Activated CD8-positive, alpha-beta T cell treated with anti-CD3 and anti-CD28 coated beads, Interleukin-2, amount 10 ng/mL, durations not matched to agents 7 days and 5 days (primary cell): Measurements from ENCODE around the gene ACO1. TPM values are rescaled to one million over a fixed set of nuclear protein-coding genes. Genes with fewer than 3 reads are reported as not detected.

Experiments
- ATAC-seq: fragments of 150-1000 bp; cut with Tn5 transposase; one replicate; pipeline ENCODE4 v1.10.0; 2021; ENCODE audit warnings: moderate library complexity
- CTCF ChIA-PET: fragments of 350-600 bp; sonication (Branson Sonifier 250); formaldehyde crosslinking; loops from one replicate; lab custom pipeline; 2021; ENCODE audit warnings: antibody characterized with exemption; lab: Charles Lee
- POLR2A ChIA-PET: fragments of 350-600 bp; sonication (Branson Sonifier 250); formaldehyde crosslinking; loops from one replicate; lab custom pipeline; 2021; ENCODE audit warnings: antibody characterized with exemption; lab: Charles Lee
- DNase-seq: peaks from one replicate; pipeline ENCODE4 v3.0.0-alpha.2; 2020
- H3K27ac Mint-ChIP-seq: one replicate; pipeline ENCODE4 v1.8.0; 2021; ENCODE audit warnings: mild to moderate bottlenecking, mixed read lengths
- H3K27me3 Mint-ChIP-seq: one replicate; pipeline ENCODE4 v1.8.0; 2021; ENCODE audit warnings: low read depth, mixed read lengths
- H3K36me3 Mint-ChIP-seq: one replicate; pipeline ENCODE4 v1.8.0; 2021; ENCODE audit warnings: low read depth, mixed read lengths
- H3K4me1 Mint-ChIP-seq: one replicate; pipeline ENCODE4 v1.8.0; 2021; ENCODE audit warnings: low read depth, mixed read lengths
- H3K4me3 Mint-ChIP-seq: one replicate; pipeline ENCODE4 v1.8.0; 2021; ENCODE audit warnings: mild to moderate bottlenecking, mixed read lengths
- H3K9me3 Mint-ChIP-seq: one replicate; pipeline ENCODE4 v1.8.0; 2022; ENCODE audit warnings: mixed read lengths; ENCODE audit not compliant: insufficient read depth
- total RNA-seq, 2 experiments: library from RNA; stranded (reverse); gene quantifications; one replicate each; pipeline ENCODE4 v1.2.3, GENCODE V29; 2021

The ACO1 gene
- total RNA-seq, 2 experiments from 2014 or later, result 8.6 to 8.8 TPM

GRCh38 chr9:32403567-32404260 lies 19.3 kb downstream of the ACO1 start:
- ATAC-seq (no peak), DNase-seq (no peak)
- no peaks in the 10 kb centered on the region for H3K9me3 Mint-ChIP-seq
- CTCF ChIA-PET, result interaction anchor here (0.9 to 1.4 kb wide), 2 partner anchors 19 to 25 kb away, joined by 3 read pairs; partner anchors contain the start of gene ACO1
- H3K27me3 Mint-ChIP-seq, result no peaks in the 10 kb centered on the region
- no peak overlapping the region for H3K27ac Mint-ChIP-seq
- H3K36me3 Mint-ChIP-seq, result peaks cover 9% of the 10 kb centered on the region
- H3K4me1 Mint-ChIP-seq, result peaks cover 2% of the 10 kb centered on the region
- POLR2A ChIA-PET, result no interaction called here
- no peak overlapping the region for H3K4me3 Mint-ChIP-seq

DNA sequence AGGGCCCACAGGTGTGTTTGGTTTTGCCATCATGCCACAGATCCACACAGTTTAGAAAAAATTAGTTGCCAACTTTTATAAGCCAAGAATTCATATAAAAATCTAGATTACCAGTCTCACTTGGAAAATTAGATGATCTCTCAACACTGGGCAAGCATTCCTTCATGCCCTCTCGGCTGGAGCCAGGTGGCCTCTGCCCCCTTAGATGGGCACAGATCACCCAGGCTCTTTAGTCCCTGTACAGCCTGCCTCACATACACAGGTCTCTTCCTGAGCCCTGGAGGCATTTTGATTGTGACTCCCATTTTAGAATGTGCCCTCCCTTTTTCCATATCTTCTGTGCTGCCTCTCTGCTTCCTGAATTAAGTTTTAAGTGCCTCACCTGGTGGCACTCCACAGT lies 20.0 kb downstream of the ACO1 start:
- no peak for DNase-seq
- no peak overlapping the region for H3K27ac Mint-ChIP-seq
- CTCF ChIA-PET, result no interaction called here
- POLR2A ChIA-PET, result no interaction called here
- H3K4me3 Mint-ChIP-seq, result no peak overlapping the region
- no peaks in the 10 kb centered on the region for H3K27me3 Mint-ChIP-seq
- H3K36me3 Mint-ChIP-seq, result peaks cover 9% of the 10 kb centered on the region
- H3K9me3 Mint-ChIP-seq, result no peaks in the 10 kb centered on the region
- peaks cover 2% of the 10 kb centered on the region for H3K4me1 Mint-ChIP-seq
- no peak for ATAC-seq

- H3K36me3 Mint-ChIP-seq, result peaks cover 9% of the 10 kb centered on the region
- ATAC-seq, result no peak
- DNase-seq, result no peak
- H3K27me3 Mint-ChIP-seq, result no peaks in the 10 kb centered on the region
- no peak overlapping the region for H3K4me3 Mint-ChIP-seq
- H3K27ac Mint-ChIP-seq, result no peak overlapping the region
- POLR2A ChIA-PET, result no interaction called here
- CTCF ChIA-PET, result no interaction called here
- no peaks in the 10 kb centered on the region for H3K9me3 Mint-ChIP-seq
- H3K4me1 Mint-ChIP-seq, result peaks cover 2% of the 10 kb centered on the region
Measured at GRCh38 chr9:32404856-32405255, 20.4 kb downstream of the ACO1 start.

GRCh38 chr9:32405506-32405905 lies 21.1 kb downstream of the ACO1 start:
- no peak overlapping the region for H3K4me3 Mint-ChIP-seq
- H3K36me3 Mint-ChIP-seq, result peaks cover 10% of the 10 kb centered on the region
- no peaks in the 10 kb centered on the region for H3K9me3 Mint-ChIP-seq

DNA sequence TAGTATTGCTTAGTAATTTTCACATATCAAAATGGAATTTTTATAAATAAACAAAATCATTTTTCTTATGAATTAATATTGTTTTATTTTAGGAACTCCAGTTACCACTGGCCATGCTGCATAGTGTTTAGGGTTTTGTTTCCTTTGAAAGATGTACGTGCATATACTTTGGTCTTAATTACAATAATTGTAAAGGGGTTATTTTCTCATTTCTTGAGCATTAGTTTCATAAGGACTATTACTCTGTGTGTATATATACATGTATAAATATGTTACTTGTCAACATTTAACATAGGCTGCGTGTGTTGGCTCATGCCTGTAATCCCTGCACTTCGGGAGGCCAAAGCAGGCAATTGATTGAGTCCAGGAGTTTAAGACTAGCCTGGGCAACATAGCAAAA lies 21.6 kb downstream of the ACO1 start:
- Mint-ChIP-seq H3K27me3 (no peaks in the 10 kb centered on the region), H3K4me3 (no peak overlapping the region), H3K36me3 (peaks cover 14% of the 10 kb centered on the region), H3K4me1 (peaks cover 2% of the 10 kb centered on the region), H3K9me3 (no peaks in the 10 kb centered on the region), H3K27ac (no peak overlapping the region)
- no peak for ATAC-seq
- ChIA-PET POLR2A (no interaction called here), CTCF (no interaction called here)
- DNase-seq, result no peak

More at GRCh38 chr9:32405506-32405905, 21.1 kb downstream of the ACO1 start:
- Mint-ChIP-seq H3K4me1 (peaks cover 2% of the 10 kb centered on the region), H3K27ac (no peak overlapping the region), H3K27me3 (no peaks in the 10 kb centered on the region)
- no peak for ATAC-seq
- CTCF ChIA-PET, result no interaction called here
- POLR2A ChIA-PET, result no interaction called here
- DNase-seq, result no peak

DNA sequence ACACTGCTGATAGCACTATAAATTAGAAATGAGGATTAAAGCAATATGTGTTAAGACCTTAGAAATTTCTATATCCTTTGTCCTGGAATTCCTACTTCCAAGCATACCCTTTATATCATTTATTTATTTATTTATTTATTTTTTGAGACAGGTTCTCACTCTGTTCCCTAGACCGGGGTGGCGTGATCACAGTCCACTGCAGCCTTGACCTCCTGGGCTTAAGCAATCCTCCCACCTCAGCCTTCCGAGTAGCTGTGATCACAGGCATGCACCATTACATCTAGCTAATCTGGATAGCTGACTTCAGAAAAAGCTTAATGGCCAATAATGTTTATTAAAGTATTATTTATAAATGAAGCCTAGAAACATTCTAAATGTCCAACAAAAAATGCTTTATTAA lies 27.3 kb downstream of the ACO1 start:
- H3K4me1 Mint-ChIP-seq, result no peaks in the 10 kb centered on the region
- H3K4me3 Mint-ChIP-seq, result no peak overlapping the region
- ATAC-seq (no peak), DNase-seq (no peak)
- no peaks in the 10 kb centered on the region for H3K9me3 Mint-ChIP-seq
- H3K36me3 Mint-ChIP-seq, result peaks cover 13% of the 10 kb centered on the region
- H3K27ac Mint-ChIP-seq, result no peak overlapping the region
- ChIA-PET CTCF (interaction anchor here (2.3 kb wide), 1 partner anchor 27 kb away, joined by 5 read pairs; the partner anchor contains the start of gene ACO1), POLR2A (no interaction called here)
- H3K27me3 Mint-ChIP-seq, result no peaks in the 10 kb centered on the region

GRCh38 chr9:32412440-32412839 lies 28.0 kb downstream of the ACO1 start:
- Mint-ChIP-seq H3K9me3 (no peaks in the 10 kb centered on the region), H3K36me3 (peaks cover 9% of the 10 kb centered on the region), H3K27ac (no peak overlapping the region), H3K4me3 (no peak overlapping the region), H3K4me1 (no peaks in the 10 kb centered on the region), H3K27me3 (no peaks in the 10 kb centered on the region)
- ChIA-PET POLR2A (no interaction called here), CTCF (interaction anchor here (2.3 kb wide), 1 partner anchor 28 kb away, joined by 5 read pairs; the partner anchor contains the start of gene ACO1)
- ATAC-seq, result no peak
- no peak for DNase-seq

- ATAC-seq, result no peak
- no peaks in the 10 kb centered on the region for H3K27me3 Mint-ChIP-seq
Measured at GRCh38 chr9:32413424-32413823, 29.0 kb downstream of the ACO1 start.

DNA sequence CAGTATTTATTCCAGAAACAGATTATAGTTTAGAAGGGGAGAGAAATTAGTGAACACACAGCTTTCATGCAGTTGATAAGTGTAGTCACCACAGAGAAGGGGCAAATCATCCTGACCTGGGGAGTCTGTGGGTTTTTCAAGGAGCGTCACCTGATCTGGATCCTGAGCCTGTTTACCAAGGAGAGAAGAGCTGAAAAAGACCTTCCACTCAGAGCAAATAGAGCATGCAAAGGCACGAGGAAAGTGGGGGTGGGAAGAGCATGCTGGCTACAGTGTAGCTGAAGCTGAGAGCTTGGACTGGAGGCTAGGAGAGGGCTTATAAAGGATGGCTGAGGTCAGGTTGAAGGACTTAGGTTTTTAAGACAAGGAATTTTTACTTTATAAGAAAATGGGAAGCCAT lies 30.4 kb downstream of the ACO1 start:
- H3K27ac Mint-ChIP-seq, result no peak overlapping the region
- ChIA-PET POLR2A (no interaction called here), CTCF (no interaction called here)
- no peaks in the 10 kb centered on the region for H3K9me3 Mint-ChIP-seq
- peaks cover 16% of the 10 kb centered on the region for H3K36me3 Mint-ChIP-seq
- no peak overlapping the region for H3K4me3 Mint-ChIP-seq
- no peaks in the 10 kb centered on the region for H3K27me3 Mint-ChIP-seq
- DNase-seq (no peak), ATAC-seq (no peak)
- H3K4me1 Mint-ChIP-seq, result no peaks in the 10 kb centered on the region

More at GRCh38 chr9:32413424-32413823, 29.0 kb downstream of the ACO1 start:
- peaks cover 15% of the 10 kb centered on the region for H3K36me3 Mint-ChIP-seq
- no peak overlapping the region for H3K27ac Mint-ChIP-seq
- no peaks in the 10 kb centered on the region for H3K4me1 Mint-ChIP-seq
- ChIA-PET POLR2A (no interaction called here), CTCF (interaction anchor here (1.3 to 2.3 kb wide), 2 partner anchors 29 to 34 kb away, joined by 5 read pairs; partner anchors contain the start of gene ACO1)
- no peaks in the 10 kb centered on the region for H3K9me3 Mint-ChIP-seq
- no peak overlapping the region for H3K4me3 Mint-ChIP-seq
- DNase-seq, result no peak

- ATAC-seq (no peak), DNase-seq (no peak)
- no peak overlapping the region for H3K4me3 Mint-ChIP-seq
- ChIA-PET CTCF (interaction anchor here (2.6 kb wide), 1 partner anchor 41 kb away, joined by 12 read pairs; no protein-coding TSS in a partner anchor), POLR2A (no interaction called here)
- H3K4me1 Mint-ChIP-seq, result no peaks in the 10 kb centered on the region
- H3K27ac Mint-ChIP-seq, result no peak overlapping the region
- H3K9me3 Mint-ChIP-seq, result no peaks in the 10 kb centered on the region
- H3K27me3 Mint-ChIP-seq, result no peaks in the 10 kb centered on the region
- peaks cover 10% of the 10 kb centered on the region for H3K36me3 Mint-ChIP-seq
Measured at GRCh38 chr9:32419921-32420320, 35.5 kb downstream of the ACO1 start.

- H3K27me3 Mint-ChIP-seq, result no peaks in the 10 kb centered on the region
- DNase-seq, result no peak
- H3K9me3 Mint-ChIP-seq, result no peaks in the 10 kb centered on the region
- no peak for ATAC-seq
- ChIA-PET CTCF (no interaction called here), POLR2A (no interaction called here)
- no peak overlapping the region for H3K4me3 Mint-ChIP-seq
- peaks cover 11% of the 10 kb centered on the region for H3K36me3 Mint-ChIP-seq
- H3K4me1 Mint-ChIP-seq, result peaks cover 8% of the 10 kb centered on the region
- no peak overlapping the region for H3K27ac Mint-ChIP-seq
Measured at GRCh38 chr9:32422237-32422806, 37.9 kb downstream of the ACO1 start.

DNA sequence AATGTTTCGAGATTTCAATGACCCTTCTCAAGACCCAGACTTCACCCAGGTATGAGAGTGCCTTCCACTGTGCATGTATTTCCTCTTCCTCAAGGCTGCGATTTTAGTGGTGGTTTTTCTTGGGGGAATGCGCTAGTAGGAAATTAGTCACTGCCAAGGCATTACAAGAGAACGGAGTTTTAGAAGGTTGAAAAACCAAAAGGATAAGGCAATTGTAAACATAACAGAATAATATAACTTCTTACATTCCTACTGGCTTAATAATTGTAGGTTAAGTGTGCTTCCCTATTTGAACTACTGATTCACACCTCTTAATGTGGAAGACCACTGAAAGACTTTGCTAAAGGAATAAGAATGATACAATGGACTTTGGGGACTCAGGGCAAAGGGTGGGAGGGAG lies 38.9 kb downstream of the ACO1 start:
- CTCF ChIA-PET, result no interaction called here
- Mint-ChIP-seq H3K27ac (no peak overlapping the region), H3K4me3 (no peak overlapping the region), H3K4me1 (peaks cover 10% of the 10 kb centered on the region), H3K36me3 (peaks cover 6% of the 10 kb centered on the region), H3K9me3 (no peaks in the 10 kb centered on the region), H3K27me3 (no peaks in the 10 kb centered on the region)
- ATAC-seq (no peak), DNase-seq (no peak)
- POLR2A ChIA-PET, result no interaction called here
